MM.1S (cell line): ENCODE measurements around the gene ALDH1B1.

ENCODE experiments used
- DNase-seq: peaks from one replicate; pipeline ENCODE4 v3.0.0-alpha.2; 2015
- H2AFZ ChIP-seq: fragments of 300-600 bp; sonication (generic); 2 replicates; pipeline ENCODE4 v1.6.0; 2016; ENCODE audit warnings: antibody characterized with exemption, low read length
- H3F3A ChIP-seq: fragments of 300-600 bp; sonication (generic); 2 replicates; pipeline ENCODE4 v1.6.1; 2016; ENCODE audit warnings: mild to moderate bottlenecking, antibody characterized with exemption, low read length, moderate library complexity, mixed read lengths; ENCODE audit not compliant: insufficient read depth
- H3K27ac ChIP-seq: fragments of 300-600 bp; sonication (generic); 2 replicates; pipeline ENCODE4 v1.5.1; 2016; ENCODE audit warnings: mild to moderate bottlenecking, low read length
- H3K27me3 ChIP-seq: fragments of 300-600 bp; sonication (generic); replicated peaks from 2 replicates; pipeline ENCODE4 v1.6.0; 2016; ENCODE audit warnings: low read length; ENCODE audit not compliant: insufficient read depth
- H3K36me3 ChIP-seq: fragments of 300-600 bp; sonication (generic); replicated peaks from 2 replicates; pipeline ENCODE4 v1.6.1; 2016; ENCODE audit warnings: mild to moderate bottlenecking, low read length, mixed read lengths; ENCODE audit not compliant: insufficient read depth
- H3K4me1 ChIP-seq: fragments of 300-600 bp; sonication (generic); 2 replicates; pipeline ENCODE4 v1.6.1; 2016; ENCODE audit warnings: low read length, mixed read lengths
- H3K4me2 ChIP-seq: fragments of 300-600 bp; sonication (generic); 2 replicates; pipeline ENCODE4 v1.6.0; 2016; ENCODE audit warnings: low read depth, low read length
- H3K4me3 ChIP-seq: fragments of 300-600 bp; sonication (generic); 2 replicates; pipeline ENCODE4 v1.5.1; 2016; ENCODE audit warnings: low read length, mixed read lengths
- H3K79me2 ChIP-seq: fragments of 300-600 bp; sonication (generic); 2 replicates; pipeline ENCODE4 v1.6.1; 2016; ENCODE audit warnings: mixed run types, low read length, mixed read lengths
- H3K9ac ChIP-seq: fragments of 300-600 bp; sonication (generic); 2 replicates; pipeline ENCODE4 v1.6.1; 2016; ENCODE audit warnings: low read length, mixed read lengths
- H3K9me2 ChIP-seq: fragments of 300-600 bp; sonication (generic); replicated peaks from 2 replicates; pipeline ENCODE4 v1.6.1; 2016; ENCODE audit warnings: mild to moderate bottlenecking, low read length, mixed read lengths; ENCODE audit not compliant: insufficient read depth
- H3K9me3 ChIP-seq: fragments of 300-600 bp; sonication (generic); replicated peaks from 2 replicates; pipeline ENCODE4 v1.6.1; 2016; ENCODE audit warnings: mild to moderate bottlenecking, low read length, mixed read lengths; ENCODE audit not compliant: insufficient read depth
- H4K20me1 ChIP-seq: fragments of 300-600 bp; sonication (generic); 2 replicates; pipeline ENCODE4 v1.6.1; 2016; ENCODE audit warnings: mild to moderate bottlenecking, low read length, moderate library complexity, mixed read lengths; ENCODE audit not compliant: insufficient read depth
- EZH2 ChIP-seq: fragments of 300-600 bp; sonication (generic); optimal IDR thresholded peaks from 2 replicates; pipeline ENCODE3; 2017; ENCODE audit warnings: low read depth, mild to moderate bottlenecking, antibody characterized with exemption, low read length, mixed read lengths
- EZH2phosphoT487 ChIP-seq: fragments of 300-600 bp; sonication (generic); IDR thresholded peaks from 2 replicates; pipeline ENCODE4 v1.6.1; 2018; ENCODE audit warnings: antibody characterized with exemption, low read length
- TF ChIP-seq, protein P1 (sequence below): fragments of 300-600 bp; sonication (generic); IDR thresholded peaks from 2 replicates; pipeline ENCODE4 v1.5.1; 2016; ENCODE audit warnings: antibody characterized with exemption, low read length, mixed read lengths

Gene ALDH1B1

DNA sequence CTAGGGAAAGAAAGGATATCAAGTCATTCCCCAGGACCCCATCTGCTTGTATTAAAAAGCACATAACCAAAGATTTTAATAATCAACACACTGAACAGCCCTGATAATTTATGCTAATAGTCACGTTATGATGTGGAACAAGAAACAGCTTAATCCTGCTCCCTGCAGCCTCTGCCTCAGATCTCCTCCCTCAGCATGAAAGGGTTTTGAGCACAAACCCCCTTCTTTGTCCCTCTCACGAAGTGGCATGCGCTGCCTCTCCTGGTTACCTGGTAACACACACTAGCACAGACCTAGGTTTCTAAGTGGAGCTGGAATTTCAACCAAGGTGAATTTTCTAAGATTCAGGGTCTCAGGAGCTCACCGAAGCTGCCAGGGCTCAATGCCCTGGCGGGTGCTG lies 26.7 kb downstream of the ALDH1B1 start:
- Histone ChIP-seq H3K27me3 (no peaks in the 10 kb centered on the region), H2AFZ (no peak overlapping the region), H3K79me2 (no peaks in the 10 kb centered on the region), H3K4me1 (no peaks in the 10 kb centered on the region), H3K9me2 (no peaks in the 10 kb centered on the region), H3F3A (no peaks in the 10 kb centered on the region), H3K9ac (no peak overlapping the region), H3K9me3 (no peaks in the 10 kb centered on the region), H3K4me2 (no peak overlapping the region), H3K4me3 (no peak overlapping the region), H3K27ac (no peak overlapping the region), H3K36me3 (no peaks in the 10 kb centered on the region), H4K20me1 (no peaks in the 10 kb centered on the region)
- TF ChIP-seq EZH2, result no peak
- no peak for DNase-seq

DNA sequence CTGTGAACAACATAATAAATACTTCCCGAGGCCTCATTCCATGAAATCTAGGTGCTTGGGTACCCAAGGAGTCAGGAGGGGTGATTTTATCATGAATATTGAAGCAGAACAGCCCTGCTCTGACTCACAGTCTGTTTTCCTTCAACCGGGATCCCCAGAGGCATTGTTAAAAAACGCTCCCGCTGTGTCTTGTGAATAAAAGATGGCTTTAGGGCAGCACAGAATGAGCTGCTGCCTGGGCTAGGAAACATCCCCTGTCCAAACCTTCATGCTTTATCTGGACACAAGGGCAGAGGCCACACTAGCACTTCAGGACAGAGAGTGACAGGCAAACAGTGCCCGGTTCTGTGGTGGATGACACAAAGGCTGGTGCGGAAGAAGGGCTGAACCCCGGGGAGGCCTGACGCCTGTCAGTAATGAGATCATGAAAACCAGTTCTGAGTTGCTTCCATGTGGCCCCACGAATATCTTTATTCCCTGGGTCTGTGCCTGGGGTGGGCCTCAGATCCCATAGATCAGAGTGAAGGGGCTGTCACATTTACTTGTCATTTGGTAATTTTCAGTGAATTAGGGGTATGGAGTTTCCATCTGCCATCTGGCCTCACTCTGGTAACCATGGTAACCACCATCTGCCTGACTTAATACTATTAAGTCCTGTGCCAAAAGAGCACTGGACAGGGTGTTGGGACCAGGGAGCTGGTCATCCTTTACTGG lies 29.2 kb downstream of the ALDH1B1 start:
- no peaks in the 10 kb centered on the region for H3K27me3 ChIP-seq
- no peaks in the 10 kb centered on the region for H3K4me1 ChIP-seq
- no peaks in the 10 kb centered on the region for H3F3A ChIP-seq
- no peaks in the 10 kb centered on the region for H3K9me3 ChIP-seq
- H4K20me1 ChIP-seq, result no peaks in the 10 kb centered on the region
- H3K36me3 ChIP-seq, result no peaks in the 10 kb centered on the region
- H3K79me2 ChIP-seq, result no peaks in the 10 kb centered on the region
- TF ChIP-seq EZH2phosphoT487 (no peak), EZH2 (no peak)
- TF ChIP-seq, protein P1, sequence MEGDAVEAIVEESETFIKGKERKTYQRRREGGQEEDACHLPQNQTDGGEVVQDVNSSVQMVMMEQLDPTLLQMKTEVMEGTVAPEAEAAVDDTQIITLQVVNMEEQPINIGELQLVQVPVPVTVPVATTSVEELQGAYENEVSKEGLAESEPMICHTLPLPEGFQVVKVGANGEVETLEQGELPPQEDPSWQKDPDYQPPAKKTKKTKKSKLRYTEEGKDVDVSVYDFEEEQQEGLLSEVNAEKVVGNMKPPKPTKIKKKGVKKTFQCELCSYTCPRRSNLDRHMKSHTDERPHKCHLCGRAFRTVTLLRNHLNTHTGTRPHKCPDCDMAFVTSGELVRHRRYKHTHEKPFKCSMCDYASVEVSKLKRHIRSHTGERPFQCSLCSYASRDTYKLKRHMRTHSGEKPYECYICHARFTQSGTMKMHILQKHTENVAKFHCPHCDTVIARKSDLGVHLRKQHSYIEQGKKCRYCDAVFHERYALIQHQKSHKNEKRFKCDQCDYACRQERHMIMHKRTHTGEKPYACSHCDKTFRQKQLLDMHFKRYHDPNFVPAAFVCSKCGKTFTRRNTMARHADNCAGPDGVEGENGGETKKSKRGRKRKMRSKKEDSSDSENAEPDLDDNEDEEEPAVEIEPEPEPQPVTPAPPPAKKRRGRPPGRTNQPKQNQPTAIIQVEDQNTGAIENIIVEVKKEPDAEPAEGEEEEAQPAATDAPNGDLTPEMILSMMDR, result no peak
- no peak overlapping the region for H3K27ac ChIP-seq
- H3K9ac ChIP-seq, result no peak overlapping the region
- no peak overlapping the region for H3K4me3 ChIP-seq
- H3K4me2 ChIP-seq, result no peak overlapping the region
- DNase-seq, result no peak
- H3K9me2 ChIP-seq, result no peaks in the 10 kb centered on the region
- H2AFZ ChIP-seq, result no peak overlapping the region

DNA sequence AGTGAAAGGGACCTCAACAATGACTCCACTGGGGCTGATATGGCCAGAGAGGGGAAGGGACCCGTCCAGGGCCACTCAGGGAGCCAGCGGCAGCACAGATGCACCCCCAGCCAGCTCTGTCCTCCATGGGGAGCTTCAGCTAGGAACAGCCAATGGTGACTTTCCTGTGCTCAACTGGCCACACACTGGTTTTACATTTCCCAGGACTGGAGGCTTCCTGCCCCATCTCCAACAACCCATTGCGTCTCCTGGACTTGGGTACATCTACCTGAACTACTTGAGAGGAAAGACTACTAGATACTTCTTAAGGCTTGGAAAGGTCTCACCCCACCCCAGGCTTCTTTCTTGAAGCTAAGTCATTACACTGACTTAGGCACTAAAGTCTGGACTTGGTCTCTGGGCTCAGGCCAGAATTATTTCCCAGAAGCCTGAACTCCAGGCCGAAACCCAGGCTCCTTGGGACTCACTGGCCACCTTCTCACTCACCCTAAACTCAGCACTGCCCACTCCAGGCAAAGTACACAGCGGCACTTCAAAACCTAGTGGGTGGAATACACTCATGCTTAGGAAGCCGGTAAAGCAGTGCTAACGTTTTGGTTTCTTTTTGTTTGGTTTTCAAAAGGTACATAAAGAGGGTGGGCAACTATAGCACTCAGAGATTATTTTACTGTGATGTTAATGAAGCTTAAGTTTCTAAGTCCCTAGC lies 30.2 kb downstream of the ALDH1B1 start:
- TF ChIP-seq, protein P1, result no peak
- no peak for TF ChIP-seq EZH2phosphoT487
- no peak for TF ChIP-seq EZH2
- Histone ChIP-seq H3K36me3 (no peaks in the 10 kb centered on the region), H3K79me2 (no peaks in the 10 kb centered on the region), H3K27ac (no peak overlapping the region), H3K4me2 (no peak overlapping the region), H2AFZ (no peak overlapping the region), H3F3A (no peaks in the 10 kb centered on the region), H3K9ac (no peak overlapping the region), H4K20me1 (no peaks in the 10 kb centered on the region), H3K9me2 (no peaks in the 10 kb centered on the region), H3K9me3 (no peaks in the 10 kb centered on the region), H3K27me3 (no peaks in the 10 kb centered on the region), H3K4me1 (no peaks in the 10 kb centered on the region), H3K4me3 (no peak overlapping the region)
- DNase-seq, result no peak
